ENCODE results near the gene BORCS5.

Gene BORCS5

DNA sequence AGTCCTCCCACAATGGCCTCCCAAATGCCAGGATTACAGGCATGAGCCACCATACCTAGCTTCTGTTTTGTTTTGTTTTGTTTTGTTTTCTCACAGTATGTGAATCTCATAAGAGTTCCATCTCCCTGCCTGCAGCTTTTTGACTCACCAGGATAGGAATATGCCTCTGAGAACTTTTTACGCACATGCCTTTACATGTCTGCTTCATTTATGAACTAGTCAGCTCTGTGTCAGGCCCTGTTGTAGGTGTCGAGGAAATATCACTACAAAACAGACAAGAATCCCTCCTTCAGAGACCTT is 89.0 kb downstream of the BORCS5 start:
- H3K9ac ChIP-seq (ENCODE audit: low read length), result no peak overlapping the region
- H3K79me2 ChIP-seq (ENCODE audit: low read length), result no peaks in the 10 kb centered on the region
- no peaks in the 10 kb centered on the region for H3K9me2 ChIP-seq (replicated peaks; ENCODE audit: insufficient read depth, low read length)
- DNase-seq, result no peak
- no peak overlapping the region for H3K27ac ChIP-seq (ENCODE audit: low read length)
- no peak overlapping the region for H2AFZ ChIP-seq (ENCODE audit: low read length)
- H3K27me3 ChIP-seq (replicated peaks; ENCODE audit: insufficient read depth, low read length), result no peaks in the 10 kb centered on the region
- TF ChIP-seq, protein P1, sequence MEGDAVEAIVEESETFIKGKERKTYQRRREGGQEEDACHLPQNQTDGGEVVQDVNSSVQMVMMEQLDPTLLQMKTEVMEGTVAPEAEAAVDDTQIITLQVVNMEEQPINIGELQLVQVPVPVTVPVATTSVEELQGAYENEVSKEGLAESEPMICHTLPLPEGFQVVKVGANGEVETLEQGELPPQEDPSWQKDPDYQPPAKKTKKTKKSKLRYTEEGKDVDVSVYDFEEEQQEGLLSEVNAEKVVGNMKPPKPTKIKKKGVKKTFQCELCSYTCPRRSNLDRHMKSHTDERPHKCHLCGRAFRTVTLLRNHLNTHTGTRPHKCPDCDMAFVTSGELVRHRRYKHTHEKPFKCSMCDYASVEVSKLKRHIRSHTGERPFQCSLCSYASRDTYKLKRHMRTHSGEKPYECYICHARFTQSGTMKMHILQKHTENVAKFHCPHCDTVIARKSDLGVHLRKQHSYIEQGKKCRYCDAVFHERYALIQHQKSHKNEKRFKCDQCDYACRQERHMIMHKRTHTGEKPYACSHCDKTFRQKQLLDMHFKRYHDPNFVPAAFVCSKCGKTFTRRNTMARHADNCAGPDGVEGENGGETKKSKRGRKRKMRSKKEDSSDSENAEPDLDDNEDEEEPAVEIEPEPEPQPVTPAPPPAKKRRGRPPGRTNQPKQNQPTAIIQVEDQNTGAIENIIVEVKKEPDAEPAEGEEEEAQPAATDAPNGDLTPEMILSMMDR (IDR thresholded peaks at IDR 0.05; ENCODE audit: low read length), result no peak
- TF ChIP-seq EZH2 (optimal IDR thresholded peaks at IDR 0.05; ENCODE audit: low read depth, low read length) (no peak), EZH2phosphoT487 (IDR thresholded peaks at IDR 0.05; ENCODE audit: low read length) (no peak)
- H3K4me3 ChIP-seq (ENCODE audit: low read length), result no peak overlapping the region
- no peak overlapping the region for H3K4me2 ChIP-seq (ENCODE audit: low read depth, low read length)
- H3K4me1 ChIP-seq (ENCODE audit: low read length), result no peaks in the 10 kb centered on the region
- H4K20me1 ChIP-seq (ENCODE audit: insufficient read depth, low read length), result no peaks in the 10 kb centered on the region
- no peaks in the 10 kb centered on the region for H3K9me3 ChIP-seq (replicated peaks; ENCODE audit: insufficient read depth, low read length)
- no peaks in the 10 kb centered on the region for H3K36me3 ChIP-seq (replicated peaks; ENCODE audit: insufficient read depth, low read length)
- no peaks in the 10 kb centered on the region for H3F3A ChIP-seq (ENCODE audit: insufficient read depth, low read length)

DNA sequence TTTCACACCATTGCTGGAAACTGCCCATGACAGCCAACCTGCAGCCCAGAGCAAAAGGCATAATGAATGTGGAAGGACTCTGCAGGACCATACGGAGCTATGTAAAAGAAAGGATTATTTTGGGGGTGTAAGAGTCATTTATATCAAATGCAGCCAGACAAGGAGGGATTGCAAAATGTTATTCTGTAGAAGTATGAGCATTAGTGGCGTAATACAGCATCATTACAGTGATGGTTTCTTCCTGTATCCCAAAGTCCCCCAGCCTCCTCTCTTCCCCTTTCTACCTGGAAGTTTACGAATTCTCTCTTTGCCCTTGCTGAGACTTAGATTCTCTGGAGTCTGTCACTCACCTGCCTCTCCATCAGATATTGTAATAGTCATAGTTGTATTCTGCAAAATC is 89.9 kb downstream of the BORCS5 start:
- Histone ChIP-seq H3K4me1 (ENCODE audit: low read length) (no peaks in the 10 kb centered on the region), H3K4me2 (ENCODE audit: low read depth, low read length) (no peak overlapping the region), H3K36me3 (replicated peaks; ENCODE audit: insufficient read depth, low read length) (no peaks in the 10 kb centered on the region), H4K20me1 (ENCODE audit: insufficient read depth, low read length) (no peaks in the 10 kb centered on the region), H3K9me3 (replicated peaks; ENCODE audit: insufficient read depth, low read length) (no peaks in the 10 kb centered on the region), H3F3A (ENCODE audit: insufficient read depth, low read length) (no peaks in the 10 kb centered on the region), H3K9ac (ENCODE audit: low read length) (no peak overlapping the region), H3K4me3 (ENCODE audit: low read length) (no peak overlapping the region), H3K79me2 (ENCODE audit: low read length) (no peaks in the 10 kb centered on the region), H3K27ac (ENCODE audit: low read length) (no peak overlapping the region), H3K27me3 (replicated peaks; ENCODE audit: insufficient read depth, low read length) (no peaks in the 10 kb centered on the region), H3K9me2 (replicated peaks; ENCODE audit: insufficient read depth, low read length) (no peaks in the 10 kb centered on the region), H2AFZ (ENCODE audit: low read length) (no peak overlapping the region)
- no peak for DNase-seq
- TF ChIP-seq EZH2phosphoT487 (IDR thresholded peaks at IDR 0.05; ENCODE audit: low read length), result no peak
- no peak for TF ChIP-seq EZH2 (optimal IDR thresholded peaks at IDR 0.05; ENCODE audit: low read depth, low read length)
- TF ChIP-seq, protein P1 (IDR thresholded peaks at IDR 0.05; ENCODE audit: low read length), result no peak

DNA sequence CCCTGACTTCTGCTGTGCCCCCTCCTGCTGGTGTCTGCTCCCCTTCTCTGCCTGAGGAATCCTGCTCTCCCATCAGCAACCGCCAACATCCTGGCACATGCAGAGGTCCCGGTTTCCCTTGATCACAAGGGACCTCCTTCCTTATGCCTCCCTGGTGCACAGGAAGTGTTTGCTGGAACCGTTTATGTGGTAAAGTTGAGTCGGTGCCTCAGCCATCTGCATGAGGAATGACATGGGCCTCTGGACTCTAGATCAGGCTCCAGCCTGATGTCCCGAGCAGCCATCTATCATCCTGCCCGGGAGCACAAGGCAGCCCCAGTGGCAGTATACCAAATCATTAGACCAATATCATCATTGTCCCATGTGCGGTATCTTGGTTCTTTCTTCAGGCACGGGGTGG is 90.4 kb downstream of the BORCS5 start:
- Histone ChIP-seq H3K4me3 (ENCODE audit: low read length) (no peak overlapping the region), H2AFZ (ENCODE audit: low read length) (no peak overlapping the region), H3K79me2 (ENCODE audit: low read length) (no peaks in the 10 kb centered on the region), H3K9me2 (replicated peaks; ENCODE audit: insufficient read depth, low read length) (no peaks in the 10 kb centered on the region), H3K27me3 (replicated peaks; ENCODE audit: insufficient read depth, low read length) (no peaks in the 10 kb centered on the region), H3K4me1 (ENCODE audit: low read length) (no peaks in the 10 kb centered on the region), H3K36me3 (replicated peaks; ENCODE audit: insufficient read depth, low read length) (no peaks in the 10 kb centered on the region), H4K20me1 (ENCODE audit: insufficient read depth, low read length) (no peaks in the 10 kb centered on the region), H3F3A (ENCODE audit: insufficient read depth, low read length) (no peaks in the 10 kb centered on the region), H3K27ac (ENCODE audit: low read length) (no peak overlapping the region), H3K9ac (ENCODE audit: low read length) (no peak overlapping the region), H3K9me3 (replicated peaks; ENCODE audit: insufficient read depth, low read length) (no peaks in the 10 kb centered on the region), H3K4me2 (ENCODE audit: low read depth, low read length) (no peak overlapping the region)
- DNase-seq, result no peak
- TF ChIP-seq EZH2 (optimal IDR thresholded peaks at IDR 0.05; ENCODE audit: low read depth, low read length), result no peak
- TF ChIP-seq EZH2phosphoT487 (IDR thresholded peaks at IDR 0.05; ENCODE audit: low read length), result no peak
- TF ChIP-seq, protein P1 (IDR thresholded peaks at IDR 0.05; ENCODE audit: low read length), result no peak
